ENCODE results near the gene HOXB3. TPM values are rescaled to one million over a fixed set of nuclear protein-coding genes. Genes with fewer than 3 reads are reported as not detected.
A peak's percentile ranks its signal among the peaks of the same experiment; 100 is the strongest.

Gene HOXB3
- total RNA-seq, 1 experiment from 2014 or later: not detected

DNA sequence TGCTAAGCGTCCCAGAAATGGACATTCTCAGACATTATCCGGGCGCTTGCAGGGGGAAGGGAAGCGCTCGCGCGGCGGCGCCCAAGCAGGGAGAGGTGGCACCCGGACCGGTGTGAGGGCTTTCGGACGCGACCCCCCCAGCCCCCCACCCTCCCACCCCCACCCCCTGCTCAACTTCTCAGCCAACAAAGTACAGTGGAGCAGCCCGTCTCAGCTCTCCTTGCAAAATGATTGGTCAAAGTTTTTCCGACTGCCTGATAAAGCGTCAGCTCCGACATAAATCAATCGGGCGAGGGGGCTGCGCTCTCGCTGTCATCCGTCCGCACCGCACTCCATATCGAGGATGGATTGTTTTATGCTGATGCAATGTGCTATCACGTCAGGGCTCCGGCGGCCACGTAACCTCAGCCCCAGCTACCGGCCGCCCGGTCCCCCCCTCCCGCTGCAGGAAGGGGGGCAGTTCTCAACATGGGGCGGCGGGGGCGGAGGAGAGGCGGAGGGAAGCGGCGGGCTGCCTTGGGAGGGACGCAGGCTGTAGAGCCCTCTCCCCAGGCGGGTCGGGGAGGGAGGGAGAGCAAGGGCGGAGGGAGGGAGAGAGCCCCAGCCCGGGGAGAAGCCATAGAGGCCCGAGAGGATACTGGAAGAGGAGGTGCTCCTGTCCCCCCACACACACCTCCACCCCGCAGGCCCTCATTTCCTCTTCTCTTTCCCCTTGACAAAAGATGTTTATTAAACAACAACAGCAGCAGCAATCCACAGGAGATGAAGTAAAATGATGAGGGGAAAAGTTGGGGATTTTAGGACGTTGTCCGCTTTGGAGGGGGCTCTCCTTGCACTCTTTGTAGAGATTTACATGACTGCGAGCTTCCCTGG lies 36.4 kb upstream of the HOXB3 start, which contains the start of gene HOXB9:
TSS of gene HOXB9 (minus strand) at position 114 of the 873 bp plus-strand sequence. CDS start at position 25, 89 bp downstream.
- H2AK5ac ChIP-seq (ENCODE audit: insufficient read length, low read length): no peak within 1 kb of the TSS
- WGBS (ENCODE audit: extremely low coverage, insufficient read length, low lambda C conversion rate): no CpG with 5 or more reads among the region's 50 CpGs
- H4K5ac ChIP-seq (ENCODE audit: insufficient read length, low read depth, low read length): no peak within 1 kb of the TSS
- TF ChIP-seq, protein P1, sequence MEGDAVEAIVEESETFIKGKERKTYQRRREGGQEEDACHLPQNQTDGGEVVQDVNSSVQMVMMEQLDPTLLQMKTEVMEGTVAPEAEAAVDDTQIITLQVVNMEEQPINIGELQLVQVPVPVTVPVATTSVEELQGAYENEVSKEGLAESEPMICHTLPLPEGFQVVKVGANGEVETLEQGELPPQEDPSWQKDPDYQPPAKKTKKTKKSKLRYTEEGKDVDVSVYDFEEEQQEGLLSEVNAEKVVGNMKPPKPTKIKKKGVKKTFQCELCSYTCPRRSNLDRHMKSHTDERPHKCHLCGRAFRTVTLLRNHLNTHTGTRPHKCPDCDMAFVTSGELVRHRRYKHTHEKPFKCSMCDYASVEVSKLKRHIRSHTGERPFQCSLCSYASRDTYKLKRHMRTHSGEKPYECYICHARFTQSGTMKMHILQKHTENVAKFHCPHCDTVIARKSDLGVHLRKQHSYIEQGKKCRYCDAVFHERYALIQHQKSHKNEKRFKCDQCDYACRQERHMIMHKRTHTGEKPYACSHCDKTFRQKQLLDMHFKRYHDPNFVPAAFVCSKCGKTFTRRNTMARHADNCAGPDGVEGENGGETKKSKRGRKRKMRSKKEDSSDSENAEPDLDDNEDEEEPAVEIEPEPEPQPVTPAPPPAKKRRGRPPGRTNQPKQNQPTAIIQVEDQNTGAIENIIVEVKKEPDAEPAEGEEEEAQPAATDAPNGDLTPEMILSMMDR (conservative IDR thresholded peaks at IDR 0.05): no peak
- no peak within 1 kb of the TSS for H2BK20ac ChIP-seq (ENCODE audit: low read depth, low read length, poor library complexity, severe bottlenecking)
- no peak within 1 kb of the TSS for H3K14ac ChIP-seq (ENCODE audit: insufficient read depth, low read length)
- H4K91ac ChIP-seq (ENCODE audit: insufficient read length, low read depth, low read length): no peak within 1 kb of the TSS
- H2AFZ ChIP-seq (ENCODE audit: low read length): no peak within 1 kb of the TSS
- no peak within 1 kb of the TSS for H3K9ac ChIP-seq (ENCODE audit: extremely low read depth, insufficient read length, low read length)
- Mint-ChIP-seq H3K4me3 (peak within 1 kb of the TSS; percentile 25 to 77), H3K27ac (no peak within 1 kb of the TSS; a peak in 1 of 7 replicates), H3K27me3 (ENCODE audit: low read depth) (peaks cover 100% of the 10 kb centered on the region), H3K9me3 (peaks cover 3 to 17% of the 10 kb centered on the region in 2 experiments; a peak in 4 of 5 replicates), H3K4me1 (peaks cover 7 to 12% of the 10 kb centered on the region in 2 experiments), H3K36me3 (ENCODE audit: insufficient read depth in 1 of 3, low read depth in 3 of 3) (peaks cover 0 to 2% (median 0%) of the 10 kb centered on the region in 3 experiments; a peak in 1 of 7 replicates)
- no peak within 1 kb of the TSS for H4K8ac ChIP-seq (replicated peaks; ENCODE audit: insufficient read length, low read depth, low read length)
- H3K18ac ChIP-seq (ENCODE audit: insufficient read length, low read depth, low read length): no peak within 1 kb of the TSS
- no peaks in the 10 kb centered on the region for H3K9me3 ChIP-seq (ENCODE audit: control insufficient read depth, low read depth, low read length)
- no peak within 1 kb of the TSS for H2BK5ac ChIP-seq (ENCODE audit: insufficient read length, low read length)
- H3K23ac ChIP-seq (ENCODE audit: insufficient read length, low read depth, low read length): no peak within 1 kb of the TSS
- no peak within 1 kb of the TSS for H3K4ac ChIP-seq (ENCODE audit: low read depth, low read length)
- H3K27me3 ChIP-seq (ENCODE audit: insufficient read depth, low read length): peaks cover 99% of the 10 kb centered on the region
- H3K4me2 ChIP-seq (ENCODE audit: insufficient read depth, insufficient read length, low read length): no peak within 1 kb of the TSS
- no peak within 1 kb of the TSS for H2BK12ac ChIP-seq (ENCODE audit: insufficient read length, low read depth, low read length)
- H3K79me2 ChIP-seq (ENCODE audit: insufficient read depth, low read length): no peaks in the 10 kb centered on the region
- peaks cover 5% of the 10 kb centered on the region for H3K23me2 ChIP-seq (ENCODE audit: insufficient read length, low read depth, low read length, poor library complexity, severe bottlenecking)
- H3T11ph ChIP-seq (ENCODE audit: low read length): no peak within 1 kb of the TSS
- DNase-seq: peak; percentile 78
- H2BK120ac ChIP-seq (ENCODE audit: low read depth, low read length, poor library complexity, severe bottlenecking): no peak within 1 kb of the TSS
- no peaks in the 10 kb centered on the region for H3K79me1 ChIP-seq (ENCODE audit: insufficient read depth, low read depth, low read length, poor library complexity, severe bottlenecking)
- no peaks in the 10 kb centered on the region for H4K20me1 ChIP-seq (ENCODE audit: control insufficient read depth, insufficient read depth, insufficient read length)
- H2BK15ac ChIP-seq (ENCODE audit: low read depth, low read length): no peak within 1 kb of the TSS
- no peak within 1 kb of the TSS for H3K56ac ChIP-seq (ENCODE audit: insufficient read length, low read depth, low read length)
- no peaks in the 10 kb centered on the region; the same call in 1 of the 2 replicates for H3K4me1 ChIP-seq (ENCODE audit: insufficient read depth, low read length)
- no peak within 1 kb of the TSS for H3K27ac ChIP-seq (ENCODE audit: insufficient read length, low read depth, low read length)
